Smooth muscle cell (in vitro differentiated cells): ENCODE measurements around the gene CIB2. TPM values are rescaled to one million over a fixed set of nuclear protein-coding genes. Genes with fewer than 3 reads are reported as not detected.
A peak's percentile ranks its signal among the peaks of the same experiment; 100 is the strongest.

Experiments used
- DNase-seq: peaks from one replicate; lab custom pipeline; 2025; ENCODE audit not compliant: unreplicated experiment; lab: John Stamatoyannopoulos, UW
- H2AFZ ChIP-seq: fragments of 200-600 bp; sonication (generic); 2 replicates; pipeline ENCODE4 v1.6.0; 2016; ENCODE audit warnings: antibody characterized with exemption, low read depth, mild to moderate bottlenecking
- H3F3A ChIP-seq: fragments of 200-600 bp; sonication (generic); 2 replicates; pipeline ENCODE4 v1.6.0; 2017; ENCODE audit warnings: antibody characterized with exemption, low read depth
- H3K27ac ChIP-seq: fragments of 200-600 bp; sonication (generic); 2 replicates; pipeline ENCODE4 v1.5.1; 2016; ENCODE audit warnings: low read depth, mild to moderate bottlenecking
- H3K27me3 ChIP-seq: fragments of 200-600 bp; sonication (generic); 2 replicates; pipeline ENCODE4 v1.6.1; 2016; ENCODE audit warnings: low read depth, mild to moderate bottlenecking
- H3K36me3 ChIP-seq: fragments of 200-600 bp; sonication (generic); 2 replicates; pipeline ENCODE4 v1.5.1; 2016; ENCODE audit warnings: low read depth
- H3K4me1 ChIP-seq: fragments of 200-600 bp; sonication (generic); 2 replicates; pipeline ENCODE4 v1.5.1; 2016; ENCODE audit warnings: low read depth
- H3K4me2 ChIP-seq: fragments of 200-600 bp; sonication (generic); 2 replicates; pipeline ENCODE4 v1.6.0; 2016; ENCODE audit warnings: mild to moderate bottlenecking
- H3K4me3 ChIP-seq: fragments of 200-600 bp; sonication (generic); 2 replicates; pipeline ENCODE4 v1.5.1; 2016; ENCODE audit warnings: mild to moderate bottlenecking
- H3K79me2 ChIP-seq: fragments of 200-600 bp; sonication (generic); 2 replicates; pipeline ENCODE4 v1.6.0; 2016; ENCODE audit warnings: low read depth, mild to moderate bottlenecking
- H3K9ac ChIP-seq: fragments of 200-600 bp; sonication (generic); 2 replicates; pipeline ENCODE4 v1.6.0; 2016; ENCODE audit warnings: low read depth
- H3K9me3 ChIP-seq: fragments of 200-600 bp; sonication (generic); replicated peaks from 2 replicates; pipeline ENCODE4 v1.5.1; 2016; ENCODE audit warnings: low read depth
- H4K20me1 ChIP-seq: fragments of 200-600 bp; sonication (generic); 2 replicates; pipeline ENCODE4 v1.6.0; 2016; ENCODE audit warnings: low read depth
- CTCF ChIP-seq: fragments of 200-600 bp; sonication (generic); IDR thresholded peaks from 2 replicates; pipeline ENCODE4 v1.5.1; 2017; ENCODE audit warnings: borderline replicate concordance, mild to moderate bottlenecking, antibody characterized with exemption; ENCODE audit not compliant: insufficient read depth, poor library complexity, severe bottlenecking
- WGBS: methylation state at CpG from one replicate; pipeline ENCODE4 v1.1.7; 2016; ENCODE audit warnings: low lambda C conversion rate; 5-methylcytosine and 5-hydroxymethylcytosine counted together
- polyA plus RNA-seq: library from polyadenylated mRNA; unstranded; fragments of >200 nt; fragmentation: Nextera tagmentation; extraction: Ambion mirVana; gene quantifications from 2 replicates; pipeline ENCODE4 v1.2.1, GENCODE V29; 2016
- total RNA-seq: library from RNA; depleted of rRNA; stranded (reverse); fragments of >200 nt; gene quantifications from 2 replicates; pipeline ENCODE4 v1.2.3, GENCODE V29; 2014

CIB2 gene
- total and polyA plus RNA-seq, 2 experiments from 2014 or later: 20.9 to 21.7 TPM

GRCh38 chr15:78082106-78082742 lies 49.0 kb downstream of the CIB2 start:
- no peaks in the 10 kb centered on the region for H3K4me1 ChIP-seq
- DNase-seq: no peak
- peak overlapping the region; percentile 33 for H2AFZ ChIP-seq
- H3K4me2 ChIP-seq: peak overlapping the region; percentile 62
- H3K4me3 ChIP-seq: no peak overlapping the region
- no peaks in the 10 kb centered on the region for H4K20me1 ChIP-seq
- H3K9ac ChIP-seq: no peak overlapping the region
- H3K79me2 ChIP-seq: no peaks in the 10 kb centered on the region
- no peaks in the 10 kb centered on the region for H3K27me3 ChIP-seq
- no peak for TF ChIP-seq CTCF
- H3K36me3 ChIP-seq: no peaks in the 10 kb centered on the region
- WGBS: 57% methylated on average over 5 of the region's 5 CpGs
- peak overlapping the region; percentile 67 for H3K27ac ChIP-seq
- H3K9me3 ChIP-seq: no peaks in the 10 kb centered on the region
- peaks cover 3% of the 10 kb centered on the region for H3F3A ChIP-seq

- Histone ChIP-seq H3K9me3 (no peaks in the 10 kb centered on the region), H3K4me3 (no peak overlapping the region), H2AFZ (no peak overlapping the region), H3F3A (peaks cover 19% of the 10 kb centered on the region), H3K4me2 (no peak overlapping the region), H3K36me3 (no peaks in the 10 kb centered on the region), H3K9ac (no peak overlapping the region), H3K27ac (no peak overlapping the region), H3K79me2 (peaks cover 6% of the 10 kb centered on the region), H3K27me3 (no peaks in the 10 kb centered on the region), H3K4me1 (peaks cover 17% of the 10 kb centered on the region), H4K20me1 (no peaks in the 10 kb centered on the region)
- 98% methylated on average over 8 of the region's 8 CpGs for WGBS
- TF ChIP-seq CTCF: no peak
- no peak for DNase-seq
These were observed 51.2 kb downstream of the CIB2 start for GRCh38 chr15:78080088-78080460.

- no peaks in the 10 kb centered on the region for H3K9me3 ChIP-seq
- no peaks in the 10 kb centered on the region for H3K36me3 ChIP-seq
- H3K4me2 ChIP-seq: no peak overlapping the region
- no peaks in the 10 kb centered on the region for H4K20me1 ChIP-seq
- no peak for DNase-seq
- H3K4me3 ChIP-seq: no peak overlapping the region
- peaks cover 12% of the 10 kb centered on the region for H3K79me2 ChIP-seq
- TF ChIP-seq CTCF: no peak
- WGBS: 91% methylated on average over 11 of the region's 11 CpGs
- H3K27me3 ChIP-seq: no peaks in the 10 kb centered on the region
- no peak overlapping the region for H3K27ac ChIP-seq
- peaks cover 17% of the 10 kb centered on the region for H3K4me1 ChIP-seq
- H3F3A ChIP-seq: peaks cover 19% of the 10 kb centered on the region
- H2AFZ ChIP-seq: no peak overlapping the region
- no peak overlapping the region for H3K9ac ChIP-seq
These were observed 51.8 kb downstream of the CIB2 start for GRCh38 chr15:78079298-78080087.

GRCh38 chr15:78077871-78078210 lies 53.4 kb downstream of the CIB2 start:
- Histone ChIP-seq H3K9me3 (no peaks in the 10 kb centered on the region), H4K20me1 (no peaks in the 10 kb centered on the region), H3K79me2 (peaks cover 21% of the 10 kb centered on the region), H3K4me3 (peak overlapping the region; percentile 88), H3K4me1 (peaks cover 17% of the 10 kb centered on the region), H3K27me3 (no peaks in the 10 kb centered on the region), H3K36me3 (no peaks in the 10 kb centered on the region), H3K27ac (peak overlapping the region; percentile 9), H3F3A (peaks cover 21% of the 10 kb centered on the region), H2AFZ (peak overlapping the region; percentile 98), H3K4me2 (peak overlapping the region; percentile 99), H3K9ac (no peak overlapping the region)
- 34% methylated on average over 6 of the region's 7 CpGs for WGBS
- DNase-seq: no peak
- no peak for TF ChIP-seq CTCF
